HG02759 (cell line): ENCODE measurements around the gene CCHCR1.

Experiments
- ATAC-seq: cut with Tn5 transposase; IDR thresholded peaks from one replicate; pipeline ENCODE4 v1.9.1; 2021; ENCODE audit warnings: mild to moderate bottlenecking, moderate library complexity; ENCODE audit not compliant: unreplicated experiment

The CCHCR1 gene

GRCh38 chr6:31110825-31111582 is 46.6 kb downstream of the CCHCR1 start:
- ATAC-seq, result no peak

GRCh38 chr6:31107052-31107451 is 50.5 kb downstream of the CCHCR1 start:
- ATAC-seq, result no peak

GRCh38 chr6:31103136-31103535 is 54.5 kb downstream of the CCHCR1 start:
- ATAC-seq, result no peak

- no peak for ATAC-seq
Measured at GRCh38 chr6:31098449-31098938, 59.1 kb downstream of the CCHCR1 start.

- no peak for ATAC-seq
Measured at GRCh38 chr6:31096656-31097055, 60.9 kb downstream of the CCHCR1 start.

GRCh38 chr6:31096215-31096614 is 61.4 kb downstream of the CCHCR1 start:
- ATAC-seq, result no peak

GRCh38 chr6:31094389-31094881 is 63.2 kb downstream of the CCHCR1 start:
- ATAC-seq, result no peak

- ATAC-seq, result no peak
Measured at GRCh38 chr6:31092769-31093505, 64.7 kb downstream of the CCHCR1 start.
